Peyer's patch (tissue), 4 donors: Measurements from ENCODE around the gene ALDH9A1. TPM values are rescaled to one million over a fixed set of nuclear protein-coding genes. Genes with fewer than 3 reads are reported as not detected.

Source experiments
- DNase-seq, 3 donors: peaks; one replicate each; pipeline ENCODE4 v3.0.0-alpha.2; 2017 to 2019
- H3K27ac ChIP-seq, 4 donors: fragments of 200-600 bp; sonication (generic); one replicate each; pipeline ENCODE4 v1.5.1; 2016 to 2019
- H3K27me3 ChIP-seq, 2 donors: fragments of 200-600 bp; sonication (generic); one replicate each; pipeline ENCODE4 v1.5.1; 2019
- H3K36me3 ChIP-seq, 3 donors: fragments of 200-600 bp; sonication (generic); one replicate each; pipeline ENCODE4 v1.5.1; 2016 to 2019
- H3K4me1 ChIP-seq, 4 donors: fragments of 200-600 bp; sonication (generic); one replicate each; pipeline ENCODE4 v1.5.1; 2016 to 2019
- H3K4me3 ChIP-seq, 4 donors: fragments of 200-600 bp; sonication (generic); 1 replicate in 3 of 4; 2 replicates in 1 of 4; pipeline ENCODE4 v1.5.1; 2016 to 2019; ENCODE audit warnings: mild to moderate bottlenecking in 1 of 4
- H3K9me3 ChIP-seq, 4 donors: fragments of 200-600 bp; sonication (generic); one replicate each; pipeline ENCODE4 v1.5.1; 2016 to 2019; ENCODE audit warnings: mild to moderate bottlenecking in 1 of 4
- CTCF ChIP-seq, 6 experiments: fragments of 450-650 bp in 4 of 6; fragments of 200-600 bp in 2 of 6; sonication (generic) in 1 of 6; IDR thresholded peaks; one replicate each; pipeline ENCODE4 v1.5.1; 2017 to 2019; ENCODE audit warnings: antibody characterized with exemption in 6 of 6, mild to moderate bottlenecking in 3 of 6, moderate library complexity in 1 of 6
- POLR2A ChIP-seq, 2 donors: fragments of 450-650 bp; IDR thresholded peaks; one replicate each; pipeline ENCODE4 v1.5.1; 2017; ENCODE audit warnings: antibody characterized with exemption in 2 of 2, mild to moderate bottlenecking in 2 of 2, moderate library complexity in 2 of 2
- total RNA-seq, 4 donors: library from RNA; depleted of rRNA; stranded (reverse); fragments of >200 nt; gene quantifications; one replicate each; pipeline ENCODE4 v1.1.0, GENCODE V29; 2016

ALDH9A1 gene
- total RNA-seq, 4 donors from 2014 or later: 54.5 to 104 (median 74.0) TPM

GRCh38 chr1:165629848-165630628, 68.3 kb downstream of the ALDH9A1 start:
- no peaks in the 10 kb centered on the region for H3K27me3 ChIP-seq
- peaks cover 0 to 25% (median 1%) of the 10 kb centered on the region in 4 donors for H3K4me1 ChIP-seq
- DNase-seq: no peak
- peak overlapping the region; percentile 55 to 78 (median 67) for H3K4me3 ChIP-seq
- no peaks in the 10 kb centered on the region for H3K9me3 ChIP-seq
- peak overlapping the region; percentile 83 to 95 (median 91) for H3K27ac ChIP-seq
- TF ChIP-seq CTCF (IDR thresholded peaks at IDR 0.05) (no peak), POLR2A (IDR thresholded peaks at IDR 0.05) (no peak)
- H3K36me3 ChIP-seq: no peaks in the 10 kb centered on the region

- Histone ChIP-seq H3K27me3 (no peaks in the 10 kb centered on the region), H3K9me3 (no peaks in the 10 kb centered on the region), H3K36me3 (no peaks in the 10 kb centered on the region), H3K4me1 (peaks cover 0 to 23% (median 0%) of the 10 kb centered on the region in 4 donors), H3K4me3 (no peak overlapping the region), H3K27ac (no peak overlapping the region)
- TF ChIP-seq POLR2A (IDR thresholded peaks at IDR 0.05): no peak
- TF ChIP-seq CTCF (IDR thresholded peaks at IDR 0.05): no peak
- DNase-seq: no peak
Observed at GRCh38 chr1:165629151-165629550, 69.2 kb downstream of the ALDH9A1 start.

GRCh38 chr1:165628147-165628822, 70.1 kb downstream of the ALDH9A1 start:
- no peak for TF ChIP-seq POLR2A (IDR thresholded peaks at IDR 0.05)
- TF ChIP-seq CTCF (IDR thresholded peaks at IDR 0.05): no peak
- DNase-seq: no peak
- Histone ChIP-seq H3K27ac (no peak overlapping the region), H3K4me3 (no peak overlapping the region), H3K9me3 (no peaks in the 10 kb centered on the region), H3K27me3 (no peaks in the 10 kb centered on the region), H3K4me1 (peaks cover 0 to 19% (median 0%) of the 10 kb centered on the region in 4 donors), H3K36me3 (no peaks in the 10 kb centered on the region)

GRCh38 chr1:165624441-165624840, 73.9 kb downstream of the ALDH9A1 start:
- DNase-seq: no peak
- H3K36me3 ChIP-seq: no peaks in the 10 kb centered on the region
- H3K27me3 ChIP-seq: no peaks in the 10 kb centered on the region
- H3K9me3 ChIP-seq: no peaks in the 10 kb centered on the region
- H3K4me3 ChIP-seq: no peak overlapping the region
- H3K4me1 ChIP-seq: no peaks in the 10 kb centered on the region
- no peak overlapping the region for H3K27ac ChIP-seq
- TF ChIP-seq CTCF (IDR thresholded peaks at IDR 0.05) (no peak), POLR2A (IDR thresholded peaks at IDR 0.05) (no peak)

- TF ChIP-seq POLR2A (IDR thresholded peaks at IDR 0.05) (no peak), CTCF (IDR thresholded peaks at IDR 0.05) (no peak)
- H3K4me1 ChIP-seq: no peaks in the 10 kb centered on the region
- no peaks in the 10 kb centered on the region for H3K9me3 ChIP-seq
- H3K27me3 ChIP-seq: no peaks in the 10 kb centered on the region
- no peak overlapping the region for H3K27ac ChIP-seq
- no peak for DNase-seq
- H3K36me3 ChIP-seq: no peaks in the 10 kb centered on the region
- no peak overlapping the region for H3K4me3 ChIP-seq
Observed at GRCh38 chr1:165623624-165624023, 74.7 kb downstream of the ALDH9A1 start.
